Measurements from ENCODE around the gene MACROH2A1. TPM values are rescaled to one million over a fixed set of nuclear protein-coding genes. Genes with fewer than 3 reads are reported as not detected.

Gene MACROH2A1
- total RNA-seq, 1 donor from 2014 or later: 103 TPM

GRCh38 chr5:135428586-135428985 lies 29.6 kb upstream of the MACROH2A1 start:
- H3K36me3 ChIP-seq: no peaks in the 10 kb centered on the region
- intact Hi-C loops (cut with micrococcal nuclease): no loop called here
- peaks cover 23% of the 10 kb centered on the region for H3K4me1 ChIP-seq
- H3K9me3 ChIP-seq (replicated peaks): peaks cover 12% of the 10 kb centered on the region
- no peak overlapping the region for H3K27ac ChIP-seq (replicated peaks)
- no peak for TF ChIP-seq CTCF (IDR thresholded peaks at IDR 0.05; ENCODE audit: borderline replicate concordance)
- H3K4me3 ChIP-seq: no peak overlapping the region
- no peak for DNase-seq
- H3K27me3 ChIP-seq (ENCODE audit: low read depth): no peaks in the 10 kb centered on the region

GRCh38 chr5:135426102-135427082 lies 27.4 kb upstream of the MACROH2A1 start:
- Histone ChIP-seq H3K36me3 (no peaks in the 10 kb centered on the region), H3K4me1 (peaks cover 24% of the 10 kb centered on the region)

GRCh38 chr5:135425641-135426040 lies 26.6 kb upstream of the MACROH2A1 start:
- intact Hi-C loops (cut with micrococcal nuclease): no loop called here
- TF ChIP-seq CTCF (IDR thresholded peaks at IDR 0.05; ENCODE audit: borderline replicate concordance): no peak
- Histone ChIP-seq H3K36me3 (no peaks in the 10 kb centered on the region), H3K27me3 (ENCODE audit: low read depth) (no peaks in the 10 kb centered on the region), H3K4me3 (no peak overlapping the region), H3K9me3 (replicated peaks) (peaks cover 12% of the 10 kb centered on the region), H3K27ac (replicated peaks) (no peak overlapping the region), H3K4me1 (peaks cover 24% of the 10 kb centered on the region)
- DNase-seq: no peak

More at GRCh38 chr5:135426102-135427082, 27.4 kb upstream of the MACROH2A1 start:
- intact Hi-C loops (cut with micrococcal nuclease): no loop called here
- no peak for DNase-seq
- Histone ChIP-seq H3K4me3 (no peak overlapping the region), H3K27ac (replicated peaks) (no peak overlapping the region), H3K9me3 (replicated peaks) (peaks cover 12% of the 10 kb centered on the region), H3K27me3 (ENCODE audit: low read depth) (no peaks in the 10 kb centered on the region)
- TF ChIP-seq CTCF (IDR thresholded peaks at IDR 0.05; ENCODE audit: borderline replicate concordance): peak; percentile 81

- H3K36me3 ChIP-seq: no peaks in the 10 kb centered on the region
- H3K9me3 ChIP-seq (replicated peaks): peaks cover 19% of the 10 kb centered on the region
- no peaks in the 10 kb centered on the region for H3K27me3 ChIP-seq (ENCODE audit: low read depth)
- H3K4me1 ChIP-seq: peaks cover 14% of the 10 kb centered on the region
- no peak for DNase-seq
- no peak for TF ChIP-seq CTCF (IDR thresholded peaks at IDR 0.05; ENCODE audit: borderline replicate concordance)
- no peak overlapping the region for H3K4me3 ChIP-seq
- H3K27ac ChIP-seq (replicated peaks): no peak overlapping the region
- intact Hi-C loops (cut with micrococcal nuclease): no loop called here
These were observed 24.8 kb upstream of the MACROH2A1 start for GRCh38 chr5:135423846-135424168.

GRCh38 chr5:135423146-135423845 lies 24.3 kb upstream of the MACROH2A1 start:
- H3K9me3 ChIP-seq (replicated peaks): peaks cover 17% of the 10 kb centered on the region
- intact Hi-C loops (cut with micrococcal nuclease): no loop called here

More at GRCh38 chr5:135423146-135423845, 24.3 kb upstream of the MACROH2A1 start:
- no peak for TF ChIP-seq CTCF (IDR thresholded peaks at IDR 0.05; ENCODE audit: borderline replicate concordance)
- Histone ChIP-seq H3K4me3 (no peak overlapping the region), H3K4me1 (peaks cover 14% of the 10 kb centered on the region), H3K36me3 (no peaks in the 10 kb centered on the region), H3K27me3 (ENCODE audit: low read depth) (no peaks in the 10 kb centered on the region), H3K27ac (replicated peaks) (no peak overlapping the region)
- DNase-seq: no peak

Data from left ventricle myocardium inferior (tissue), 1 donor.